GM12878 (cell line): ENCODE results near the gene SAMD7. TPM values are rescaled to one million over a fixed set of nuclear protein-coding genes. Genes with fewer than 3 reads are reported as not detected.

Source experiments
- ATAC-seq: fragments of 200-7000 bp; cut with Tn5 transposase; 3 replicates; pipeline ENCODE4 v1.9.1; 2020; ENCODE audit warnings: mild to moderate bottlenecking, moderate library complexity
- BruUV-seq: library from RNA; stranded (reverse); fragments of 400-500 nt; replicated peaks from 2 replicates; lab custom pipeline; 2021; lab: Mats Ljungman, UMichigan
- CTCF ChIA-PET: fragments of 300-600 bp; sonication (Branson Sonifier 250); formaldehyde crosslinking; extraction: SDS; loops from one replicate; lab custom pipeline; 2021; ENCODE audit warnings: inconsistent platforms; lab: Yijun Ruan, JAX
- POLR2A ChIA-PET: fragments of 350-600 bp; formaldehyde crosslinking; extraction: SDS; loops from one replicate; lab custom pipeline; 2021; ENCODE audit warnings: inconsistent platforms; lab: Charles Lee
- RAD21 ChIA-PET: fragments of 300-600 bp; sonication (Branson Sonifier 250); formaldehyde crosslinking; loops from one replicate; lab custom pipeline; 2023; ENCODE audit warnings: antibody characterized with exemption; ENCODE audit not compliant: unreplicated experiment; lab: Charles Lee
- SMC1A ChIA-PET: fragments of 300-600 bp; sonication (Branson Sonifier 250); formaldehyde crosslinking; loops from one replicate; lab custom pipeline; 2023; ENCODE audit not compliant: unreplicated experiment, uncharacterized antibody; lab: Charles Lee
- DNase-seq: peaks from one replicate; pipeline ENCODE4 v3.0.0-alpha.2; 2011; ENCODE audit warnings: low read depth, low spot score
- FAIRE-seq: peaks from 3 replicates; lab custom pipeline; 2011; peaks lifted over from hg19 to GRCh38; lab: Jason Lieb, UNC
- H2AFZ ChIP-seq: 2 replicates; pipeline ENCODE4 v1.6.0; 2011; ENCODE audit warnings: low read depth, low read length, control low read depth; ENCODE audit not compliant: control insufficient read depth
- H3K27ac ChIP-seq: 2 replicates; pipeline ENCODE4 v1.5.1; 2011; ENCODE audit warnings: control low read depth; ENCODE audit not compliant: control insufficient read depth, insufficient read depth
- H3K27me3 ChIP-seq, 2 experiments: replicated peaks in 1 of 2; 2 replicates each; pipeline versions ENCODE4 v1.6.0 to v1.6.1; 2011; ENCODE audit warnings: low read length in 1 of 2; ENCODE audit not compliant: control insufficient read depth in 2 of 2, insufficient read depth in 2 of 2
- H3K36me3 ChIP-seq, 2 experiments: 2 replicates each; pipeline ENCODE4 v1.5.1; 2011; ENCODE audit warnings: low read length in 1 of 2; ENCODE audit not compliant: control insufficient read depth in 2 of 2, insufficient read depth in 2 of 2
- H3K4me1 ChIP-seq: 2 replicates; pipeline ENCODE4 v1.6.1; 2011; ENCODE audit warnings: mild to moderate bottlenecking, low read length, moderate library complexity, mixed read lengths; ENCODE audit not compliant: control insufficient read depth, insufficient read depth
- H3K4me2 ChIP-seq: 2 replicates; pipeline ENCODE4 v1.6.0; 2011; ENCODE audit warnings: control low read depth; ENCODE audit not compliant: control insufficient read depth, insufficient read depth
- H3K4me3 ChIP-seq: fragments of 200-600 bp; sonication (generic); 2 replicates; pipeline ENCODE4 v1.5.1; 2016
- H3K79me2 ChIP-seq: 2 replicates; pipeline ENCODE4 v1.6.0; 2011; ENCODE audit warnings: low read length; ENCODE audit not compliant: control insufficient read depth, insufficient read depth
- H3K9ac ChIP-seq: 2 replicates; pipeline ENCODE4 v1.8.0; 2011; ENCODE audit warnings: low read length, control low read depth, mixed read lengths; ENCODE audit not compliant: control insufficient read depth, insufficient read depth
- H3K9me3 ChIP-seq: replicated peaks from 3 replicates; pipeline ENCODE4 v1.5.1; 2011; ENCODE audit warnings: mild to moderate bottlenecking, low read length; ENCODE audit not compliant: control insufficient read depth, insufficient read depth
- H4K20me1 ChIP-seq: 2 replicates; pipeline ENCODE4 v1.6.0; 2011; ENCODE audit not compliant: control insufficient read depth, insufficient read depth
- ATF7 ChIP-seq: fragments of 450-650 bp; IDR thresholded peaks from 2 replicates; pipeline ENCODE4 v1.6.1; 2016; ENCODE audit warnings: low read depth, mild to moderate bottlenecking
- CREM ChIP-seq: IDR thresholded peaks from 2 replicates; pipeline ENCODE4 v1.6.1; 2014; ENCODE audit warnings: antibody characterized with exemption, low read depth
- EP300 ChIP-seq, 2 experiments: fragments of 150-350 bp in 1 of 2; IDR thresholded peaks; 2 replicates each; pipeline ENCODE4 v1.6.1; 2011 to 2012; ENCODE audit warnings: low read depth in 2 of 2, low read length in 2 of 2, borderline replicate concordance in 1 of 2, improper control_type of control experiment in 1 of 2, inconsistent platforms in 1 of 2; ENCODE audit not compliant: control insufficient read depth in 1 of 2
- IKZF2 ChIP-seq, 2 experiments: fragments of 450-650 bp; IDR thresholded peaks; 2 replicates each; pipeline ENCODE4 v1.6.1; 2017; ENCODE audit warnings: mild to moderate bottlenecking in 2 of 2, moderate library complexity in 2 of 2
- IRF4 ChIP-seq: IDR thresholded peaks from 2 replicates; pipeline ENCODE4 v1.6.1; 2011; ENCODE audit warnings: low read depth, low read length
- PAX5 ChIP-seq: IDR thresholded peaks from 2 replicates; pipeline ENCODE4 v1.6.1; 2011; ENCODE audit warnings: low read depth, low read length, borderline replicate concordance
- SIX5 ChIP-seq: IDR thresholded peaks from 2 replicates; pipeline ENCODE4 v1.6.1; 2011; ENCODE audit warnings: mild to moderate bottlenecking, low read depth, low read length, moderate library complexity; ENCODE audit not compliant: severe bottlenecking
- SREBF2 ChIP-seq: IDR thresholded peaks from 2 replicates; pipeline ENCODE4 v1.6.1; 2012; ENCODE audit warnings: mild to moderate bottlenecking, low read length
- STAT3 ChIP-seq: IDR thresholded peaks from 2 replicates; pipeline ENCODE4 v1.6.1; 2011; ENCODE audit warnings: low read depth, low read length, improper control_type of control experiment
- TCF12 ChIP-seq: IDR thresholded peaks from 2 replicates; pipeline ENCODE4 v1.6.1; 2011; ENCODE audit warnings: low read depth, mild to moderate bottlenecking, low read length
- YY1 ChIP-seq: IDR thresholded peaks from 2 replicates; pipeline ENCODE4 v1.6.1; 2011; ENCODE audit warnings: low read depth, mild to moderate bottlenecking, low read length
- ZNF207 ChIP-seq: fragments of 450-650 bp; IDR thresholded peaks from 2 replicates; pipeline ENCODE4 v1.6.1; 2014; ENCODE audit warnings: antibody characterized with exemption, mild to moderate bottlenecking, borderline replicate concordance
- WGBS: methylation state at CpG from one replicate; pipeline ENCODE4 v1.1.6; 2016; ENCODE audit warnings: low lambda C conversion rate; ENCODE audit not compliant: insufficient replicate concordance, insufficient coverage; ENCODE audit errors: missing lambda C conversion rate; 5-methylcytosine and 5-hydroxymethylcytosine counted together
- in situ Hi-C: fragments of 300-500 bp; cut with MboI; formaldehyde crosslinking; loops from 9 replicates; pipeline ENCODE4 v1.14.3; 2018; ENCODE audit warnings: mixed read lengths
- intact Hi-C: fragments of 100-400 bp; cut with micrococcal nuclease; formaldehyde crosslinking; loops from one replicate; pipeline ENCODE4 v1.14.2; 2022; ENCODE audit not compliant: unreplicated experiment
- polyA plus RNA-seq, 11 experiments: library from polyadenylated mRNA; depleted of rRNA in 4 of 11; unstranded in 6 of 11; stranded (reverse) in 5 of 11; fragments of >200 nt; fragmentation: Nextera tagmentation in 4 of 11; fragmentation: Illumina TruSeq in 1 of 11; extraction: Ambion mirVana in 4 of 11; extraction: Trizol in 1 of 11; gene quantifications; 1 replicate in 1 of 11; 2 replicates in 10 of 11; pipeline versions ENCODE4 v1.2.1 to v1.2.3, GENCODE V29; 2011 to 2016; ENCODE audit warnings: inconsistent platforms in 2 of 11, missing spikeins in 2 of 11, low read depth in 1 of 11
- total RNA-seq, 4 experiments: library from RNA; depleted of rRNA in 3 of 4; stranded (reverse); fragments of >200 nt in 3 of 4; fragmentation: Illumina TruSeq in 1 of 4; extraction: Trizol in 1 of 4; gene quantifications; 2 replicates each; pipeline versions ENCODE4 v1.2.1 to v1.2.3, GENCODE V29; 2013 to 2021
- TF ChIP-seq, protein P1 (sequence below): fragments of 150-350 bp; IDR thresholded peaks from 2 replicates; pipeline ENCODE4 v1.6.1; 2016; ENCODE audit warnings: low read depth, low read length
- TF ChIP-seq, protein P2 (sequence below): IDR thresholded peaks from 2 replicates; pipeline ENCODE4 v1.6.1; 2011; ENCODE audit warnings: mild to moderate bottlenecking, low read depth, low read length, moderate library complexity; ENCODE audit not compliant: insufficient replicate concordance
- TF ChIP-seq, protein P3 (sequence below): IDR thresholded peaks from 2 replicates; pipeline ENCODE4 v1.6.1; 2011; ENCODE audit warnings: borderline replicate concordance, low read depth, mild to moderate bottlenecking, moderate library complexity, mixed read lengths, low read length; ENCODE audit not compliant: insufficient read depth; ENCODE audit errors: extremely low read length

SAMD7 gene
- total and polyA plus RNA-seq, 10 of the 15 experiments (the other 5 are each of a cell fraction or from before 2014, with no cell fraction given): 0.03 to 0.11 (median 0.07) TPM; not detected in 3

DNA sequence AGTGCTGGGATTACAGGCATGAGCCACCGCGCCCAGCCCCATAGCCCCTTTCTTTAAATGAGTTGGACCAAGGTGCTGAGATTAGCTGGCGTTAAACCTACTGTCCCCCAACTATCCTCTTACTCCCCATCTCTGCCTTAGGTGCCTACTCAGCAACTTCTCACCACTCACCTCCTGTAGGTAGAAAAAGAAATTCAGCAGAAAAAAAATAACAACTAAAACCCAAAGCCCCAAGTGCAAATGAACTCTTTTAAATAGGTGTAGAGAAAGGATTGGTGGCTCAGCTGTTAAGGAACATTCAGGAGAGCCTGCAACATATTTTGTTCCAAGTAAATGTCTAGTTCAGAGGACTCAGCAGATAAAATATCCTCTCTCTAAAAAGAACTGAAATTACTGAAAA is 19.5 kb downstream of the SAMD7 start (continued):
- TF ChIP-seq, protein P1, sequence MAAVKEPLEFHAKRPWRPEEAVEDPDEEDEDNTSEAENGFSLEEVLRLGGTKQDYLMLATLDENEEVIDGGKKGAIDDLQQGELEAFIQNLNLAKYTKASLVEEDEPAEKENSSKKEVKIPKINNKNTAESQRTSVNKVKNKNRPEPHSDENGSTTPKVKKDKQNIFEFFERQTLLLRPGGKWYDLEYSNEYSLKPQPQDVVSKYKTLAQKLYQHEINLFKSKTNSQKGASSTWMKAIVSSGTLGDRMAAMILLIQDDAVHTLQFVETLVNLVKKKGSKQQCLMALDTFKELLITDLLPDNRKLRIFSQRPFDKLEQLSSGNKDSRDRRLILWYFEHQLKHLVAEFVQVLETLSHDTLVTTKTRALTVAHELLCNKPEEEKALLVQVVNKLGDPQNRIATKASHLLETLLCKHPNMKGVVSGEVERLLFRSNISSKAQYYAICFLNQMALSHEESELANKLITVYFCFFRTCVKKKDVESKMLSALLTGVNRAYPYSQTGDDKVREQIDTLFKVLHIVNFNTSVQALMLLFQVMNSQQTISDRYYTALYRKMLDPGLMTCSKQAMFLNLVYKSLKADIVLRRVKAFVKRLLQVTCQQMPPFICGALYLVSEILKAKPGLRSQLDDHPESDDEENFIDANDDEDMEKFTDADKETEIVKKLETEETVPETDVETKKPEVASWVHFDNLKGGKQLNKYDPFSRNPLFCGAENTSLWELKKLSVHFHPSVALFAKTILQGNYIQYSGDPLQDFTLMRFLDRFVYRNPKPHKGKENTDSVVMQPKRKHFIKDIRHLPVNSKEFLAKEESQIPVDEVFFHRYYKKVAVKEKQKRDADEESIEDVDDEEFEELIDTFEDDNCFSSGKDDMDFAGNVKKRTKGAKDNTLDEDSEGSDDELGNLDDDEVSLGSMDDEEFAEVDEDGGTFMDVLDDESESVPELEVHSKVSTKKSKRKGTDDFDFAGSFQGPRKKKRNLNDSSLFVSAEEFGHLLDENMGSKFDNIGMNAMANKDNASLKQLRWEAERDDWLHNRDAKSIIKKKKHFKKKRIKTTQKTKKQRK: no peak
- TF ChIP-seq, all 136 proteins: peak for 0

DNA sequence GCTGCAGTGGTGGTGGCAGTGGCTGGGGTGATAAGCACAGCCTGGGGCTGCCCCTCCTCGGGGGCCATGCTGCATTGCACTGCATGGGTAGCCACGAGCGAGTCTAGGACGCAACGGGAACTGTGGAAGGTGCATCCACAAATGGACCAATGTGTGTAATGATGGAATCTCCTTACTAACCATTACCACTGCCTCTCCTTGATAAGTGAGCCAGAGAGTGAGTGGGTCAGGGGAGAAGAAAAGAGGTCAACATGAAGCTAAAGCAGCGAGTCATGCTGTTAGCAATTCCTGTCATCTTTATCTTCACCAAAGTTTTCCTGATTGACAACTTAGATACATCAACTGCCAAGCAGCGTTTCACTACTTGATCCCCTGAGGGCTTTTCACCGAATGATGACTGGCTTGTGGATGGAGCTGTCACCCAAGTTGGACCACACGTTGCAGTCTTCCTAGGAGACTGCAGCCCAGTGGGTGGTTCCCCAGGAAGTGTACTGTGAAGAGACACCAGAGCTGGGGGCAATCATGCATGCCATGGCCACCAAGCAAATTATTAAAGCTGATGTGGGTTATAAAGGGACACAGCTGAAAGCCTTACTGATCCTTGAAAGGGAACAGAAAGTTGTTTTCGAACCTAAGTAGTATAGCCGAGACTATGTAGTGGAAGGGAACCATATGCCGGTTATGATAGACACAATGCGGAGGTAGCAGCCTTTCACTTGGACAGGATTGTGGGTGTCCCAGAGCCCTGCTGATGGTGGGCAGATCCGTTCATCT is 20.6 kb downstream of the SAMD7 start:
- Histone ChIP-seq H3K27me3 (no peaks in the 10 kb centered on the region), H4K20me1 (no peaks in the 10 kb centered on the region), H3K4me2 (peak overlapping the region; percentile 78), H3K36me3 (no peaks in the 10 kb centered on the region), H3K4me3 (peak overlapping the region; percentile 18; the same call in 1 of the 2 replicates), H3K9me3 (no peaks in the 10 kb centered on the region; the same call in 2 of the 3 replicates), H3K9ac (peak overlapping the region; percentile 65), H3K4me1 (peaks cover 33% of the 10 kb centered on the region), H3K79me2 (peaks cover 6% of the 10 kb centered on the region), H2AFZ (peak overlapping the region; percentile 47), H3K27ac (peak overlapping the region; percentile 79)
- RAD21 ChIA-PET: interaction anchor here (0.8 to 3.2 kb wide), 10 partner anchors 9 to 197 kb away, joined by 3 to 48 read pairs (median 4); partner anchors contain the start of genes SAMD7 and SEC62
- intact Hi-C loops: loop anchor here (1.0 to 5.0 kb wide), 3 partner anchors 34 to 160 kb away; partner anchors contain the start of genes MYNN and SEC62
- DNase-seq: peak; percentile 85
- peak; percentile 94 for ATAC-seq
- in situ Hi-C loops: no loop called here
- SMC1A ChIA-PET: interaction anchor here (0.7 to 8.1 kb wide), 18 partner anchors 10 to 164 kb away, joined by 3 to 118 read pairs (median 4); partner anchors contain the start of gene SEC62
- CTCF ChIA-PET: interaction anchor here (0.7 to 5.5 kb wide), 12 partner anchors 9 to 376 kb away, joined by 3 to 81 read pairs (median 4); partner anchors contain the start of gene SEC62
- WGBS: 10% methylated on average over 14 of the region's 14 CpGs
- BruUV-seq: no TSS peak
- peak; percentile 96 for FAIRE-seq
- POLR2A ChIA-PET: interaction anchor here (0.9 to 1.4 kb wide), 7 partner anchors 8 to 222 kb away, joined by 3 to 10 read pairs (median 4); partner anchors contain the start of gene SEC62
- TF ChIP-seq STAT3 (no peak), TCF12 (peak; percentile 59; the same call in 1 of the 2 replicates), EP300 (IDR thresholded peaks at IDR 0.05; ENCODE audit: borderline replicate concordance in 1 of 2, control insufficient read depth in 1 of 2, low read depth in 2 of 2, low read length in 2 of 2) (peak in 1 of 2 experiments; percentile 67; a peak in 2 of 4 replicates), IRF4 (0 out of 2 replicates have a peak, but pooled peaks have one; percentile 6), SREBF2 (no peak), ATF7 (peak; percentile 48; the same call in 1 of the 2 replicates), ZNF207 (no peak), YY1 (peak; percentile 14; the same call in 1 of the 2 replicates), IKZF2 (IDR thresholded peaks at IDR 0.05) (peak; percentile 87 to 90), CREM (no peak; the same call in 1 of the 2 replicates), PAX5 (peak; percentile 98), SIX5 (no peak)
- TF ChIP-seq, protein P2, sequence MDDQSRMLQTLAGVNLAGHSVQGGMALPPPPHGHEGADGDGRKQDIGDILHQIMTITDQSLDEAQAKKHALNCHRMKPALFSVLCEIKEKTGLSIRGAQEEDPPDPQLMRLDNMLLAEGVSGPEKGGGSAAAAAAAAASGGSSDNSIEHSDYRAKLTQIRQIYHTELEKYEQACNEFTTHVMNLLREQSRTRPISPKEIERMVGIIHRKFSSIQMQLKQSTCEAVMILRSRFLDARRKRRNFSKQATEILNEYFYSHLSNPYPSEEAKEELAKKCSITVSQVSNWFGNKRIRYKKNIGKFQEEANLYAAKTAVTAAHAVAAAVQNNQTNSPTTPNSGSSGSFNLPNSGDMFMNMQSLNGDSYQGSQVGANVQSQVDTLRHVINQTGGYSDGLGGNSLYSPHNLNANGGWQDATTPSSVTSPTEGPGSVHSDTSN: peak; percentile 51
- TF ChIP-seq, protein P3, sequence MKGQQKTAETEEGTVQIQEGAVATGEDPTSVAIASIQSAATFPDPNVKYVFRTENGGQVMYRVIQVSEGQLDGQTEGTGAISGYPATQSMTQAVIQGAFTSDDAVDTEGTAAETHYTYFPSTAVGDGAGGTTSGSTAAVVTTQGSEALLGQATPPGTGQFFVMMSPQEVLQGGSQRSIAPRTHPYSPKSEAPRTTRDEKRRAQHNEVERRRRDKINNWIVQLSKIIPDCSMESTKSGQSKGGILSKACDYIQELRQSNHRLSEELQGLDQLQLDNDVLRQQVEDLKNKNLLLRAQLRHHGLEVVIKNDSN: no peak
